Measurements from ENCODE around the gene BICRAL.
"Not testable (repeated sequence)": the region's sequence is repeated elsewhere in the genome, so short reads cannot be mapped to it uniquely, and the experiment has no call there.

Gene BICRAL

GRCh38 chr6:42781796-42782688, at the start of gene BICRAL:
BICRAL (plus strand) TSS chr6:42782052; CDS start chr6:42822023, 39,971 bp downstream.
- no peak for TF ChIP-seq CTCF (IDR thresholded peaks at IDR 0.05)
- peak within 1 kb of the TSS; percentile 89 for H3K4me3 ChIP-seq
- H3K27ac ChIP-seq, result peak within 1 kb of the TSS; percentile 96 to 100
- peak; percentile 79 for DNase-seq (ENCODE audit: low spot score)

GRCh38 chr6:42733867-42734481, 47.9 kb upstream of the BICRAL start:
- DNase-seq (ENCODE audit: low spot score); H3K27ac ChIP-seq; H3K4me3 ChIP-seq: not testable (repeated sequence)

- Histone ChIP-seq H3K4me3 (no peak overlapping the region), H3K27ac (no peak overlapping the region)
- no peak for DNase-seq (ENCODE audit: low spot score)
- TF ChIP-seq CTCF (IDR thresholded peaks at IDR 0.05), result no peak
Observed at GRCh38 chr6:42735976-42736375, 45.9 kb upstream of the BICRAL start.

GRCh38 chr6:42740725-42741124, 41.1 kb upstream of the BICRAL start:
- no peak overlapping the region for H3K4me3 ChIP-seq

GRCh38 chr6:42742116-42742894, 39.5 kb upstream of the BICRAL start:
- TF ChIP-seq CTCF (IDR thresholded peaks at IDR 0.05), result no peak
- DNase-seq (ENCODE audit: low spot score), result no peak
- Histone ChIP-seq H3K27ac (no peak overlapping the region), H3K4me3 (no peak overlapping the region)

More at GRCh38 chr6:42740725-42741124, 41.1 kb upstream of the BICRAL start:
- no peak for TF ChIP-seq CTCF (IDR thresholded peaks at IDR 0.05)
- H3K27ac ChIP-seq, result no peak overlapping the region
- no peak for DNase-seq (ENCODE audit: low spot score)

- no peak for DNase-seq (ENCODE audit: low spot score)
- no peak for TF ChIP-seq CTCF (IDR thresholded peaks at IDR 0.05)
- Histone ChIP-seq H3K27ac (no peak overlapping the region), H3K4me3 (peak overlapping the region; percentile 96)
Observed at GRCh38 chr6:42744351-42744893, 37.4 kb upstream of the BICRAL start.

Data from coronary artery (tissue), 2 donors.